ENCODE data around the gene UBAP1L. TPM values are rescaled to one million over a fixed set of nuclear protein-coding genes. Genes with fewer than 3 reads are reported as not detected.

UBAP1L gene

Small RNA genes lying within 50 kb of the gene (small RNA-seq; reads per million reads assigned to genes)
- gene AC013553.1 (ENCODE audit: low read depth) = not detected
